Endodermal cell (in vitro differentiated cells): Measurements from ENCODE around the gene CDKL1. TPM values are rescaled to one million over a fixed set of nuclear protein-coding genes. Genes with fewer than 3 reads are reported as not detected.

Experiments used
- DNase-seq: peaks from one replicate; pipeline ENCODE4 v3.0.0-alpha.2; 2017
- H3K27ac ChIP-seq: 2 replicates; pipeline ENCODE4 v1.5.1; 2013; ENCODE audit warnings: mild to moderate bottlenecking, low read depth, low read length, moderate library complexity
- H3K27me3 ChIP-seq: 2 replicates; pipeline ENCODE4 v1.6.1; 2013; ENCODE audit warnings: mild to moderate bottlenecking, low read length, moderate library complexity; ENCODE audit not compliant: insufficient read depth, control insufficient read depth, poor library complexity, severe bottlenecking
- H3K36me3 ChIP-seq: 2 replicates; pipeline ENCODE4 v1.7.0; 2013; ENCODE audit warnings: mild to moderate bottlenecking, low read length, moderate library complexity; ENCODE audit not compliant: control insufficient read depth, insufficient read depth
- H3K4me1 ChIP-seq: one replicate; pipeline ENCODE4 v1.7.0; 2013; ENCODE audit warnings: low read length; ENCODE audit not compliant: control insufficient read depth, insufficient read depth
- H3K4me3 ChIP-seq: 2 replicates; pipeline ENCODE4 v1.5.1; 2013; ENCODE audit warnings: mild to moderate bottlenecking, low read length, moderate library complexity
- H3K9ac ChIP-seq: 2 replicates; pipeline ENCODE4 v1.6.1; 2013; ENCODE audit warnings: mild to moderate bottlenecking, low read length, moderate library complexity; ENCODE audit not compliant: poor library complexity, severe bottlenecking; ENCODE audit errors: extremely low read depth
- H3K9me3 ChIP-seq: 2 replicates; pipeline ENCODE4 v1.6.1; 2013; ENCODE audit warnings: mild to moderate bottlenecking, low read length, moderate library complexity; ENCODE audit not compliant: control insufficient read depth
- H3K27ac Mint-ChIP-seq: 2 replicates; pipeline ENCODE4 v1.8.0; 2020; ENCODE audit warnings: mixed read lengths
- H3K27me3 Mint-ChIP-seq: 2 replicates; pipeline ENCODE4 v1.8.0; 2021; ENCODE audit warnings: mild to moderate bottlenecking, mixed read lengths; ENCODE audit not compliant: insufficient read depth
- H3K36me3 Mint-ChIP-seq: 2 replicates; pipeline ENCODE4 v1.8.0; 2020; ENCODE audit warnings: low read depth, mixed read lengths
- H3K4me1 Mint-ChIP-seq: 2 replicates; pipeline ENCODE4 v1.8.0; 2020; ENCODE audit warnings: mixed read lengths
- H3K4me3 Mint-ChIP-seq: 2 replicates; pipeline ENCODE4 v1.8.0; 2020; ENCODE audit warnings: mild to moderate bottlenecking, moderate library complexity, mixed read lengths
- H3K9me3 Mint-ChIP-seq: 2 replicates; pipeline ENCODE4 v1.8.0; 2020; ENCODE audit warnings: mild to moderate bottlenecking, mixed read lengths
- WGBS, 2 experiments: methylation state at CpG; one replicate each; pipeline versions ENCODE4 v1.1.5 to v1.1.7; 2013; ENCODE audit warnings: missing lambda C conversion rate in 2 of 2, mixed read lengths in 1 of 2; ENCODE audit not compliant: insufficient coverage in 1 of 2, insufficient read length in 1 of 2; 5-methylcytosine and 5-hydroxymethylcytosine counted together
- total RNA-seq, 2 donors: library from RNA; stranded (reverse); fragmentation: NEBNext Ultra II Directional in 1 of 2; extraction: Animal tissue kit (Norgen Biotek cat#: 25700) in 1 of 2; gene quantifications; 2 replicates in 1 of 2; 3 replicates in 1 of 2; pipeline ENCODE4 v1.2.1, GENCODE V29; 2021
- TF ChIP-seq, protein P1 (sequence below): fragments of 200-600 bp; sonication (generic); conservative IDR thresholded peaks from 2 replicates; pipeline ENCODE4 v1.5.0; 2021; ENCODE audit warnings: antibody characterized with exemption, mild to moderate bottlenecking

The CDKL1 gene
- total RNA-seq, 2 donors from 2014 or later = 1.5 to 2.6 TPM

DNA sequence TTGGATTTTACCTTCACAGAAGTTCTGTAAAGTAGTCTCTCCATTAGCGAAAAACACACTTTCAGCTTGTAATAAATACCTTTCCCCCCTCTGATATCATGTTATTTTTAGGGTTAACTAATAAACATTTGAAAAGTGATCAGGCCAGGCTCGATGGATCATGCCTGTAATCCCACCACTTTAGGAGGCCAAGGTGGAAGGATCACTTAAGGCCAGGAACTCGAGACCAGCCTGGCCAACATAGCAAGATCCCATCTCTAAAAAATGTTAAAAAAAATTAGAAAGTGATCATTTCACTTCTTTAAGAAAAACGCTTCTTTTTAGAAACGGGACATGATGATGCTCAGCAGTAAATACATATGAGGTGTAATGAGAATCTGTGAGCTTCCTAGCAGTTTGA is 2.0 kb downstream of the CDKL1 start:
- Histone ChIP-seq H3K4me3 (no peak overlapping the region), H3K27me3 (peaks cover 14% of the 10 kb centered on the region), H3K4me1 (no peaks in the 10 kb centered on the region), H3K27ac (no peak overlapping the region), H3K9me3 (no peaks in the 10 kb centered on the region), H3K9ac (no peak overlapping the region), H3K36me3 (no peaks in the 10 kb centered on the region)
- no peak overlapping the region for H3K4me3 Mint-ChIP-seq
- TF ChIP-seq, protein P1, sequence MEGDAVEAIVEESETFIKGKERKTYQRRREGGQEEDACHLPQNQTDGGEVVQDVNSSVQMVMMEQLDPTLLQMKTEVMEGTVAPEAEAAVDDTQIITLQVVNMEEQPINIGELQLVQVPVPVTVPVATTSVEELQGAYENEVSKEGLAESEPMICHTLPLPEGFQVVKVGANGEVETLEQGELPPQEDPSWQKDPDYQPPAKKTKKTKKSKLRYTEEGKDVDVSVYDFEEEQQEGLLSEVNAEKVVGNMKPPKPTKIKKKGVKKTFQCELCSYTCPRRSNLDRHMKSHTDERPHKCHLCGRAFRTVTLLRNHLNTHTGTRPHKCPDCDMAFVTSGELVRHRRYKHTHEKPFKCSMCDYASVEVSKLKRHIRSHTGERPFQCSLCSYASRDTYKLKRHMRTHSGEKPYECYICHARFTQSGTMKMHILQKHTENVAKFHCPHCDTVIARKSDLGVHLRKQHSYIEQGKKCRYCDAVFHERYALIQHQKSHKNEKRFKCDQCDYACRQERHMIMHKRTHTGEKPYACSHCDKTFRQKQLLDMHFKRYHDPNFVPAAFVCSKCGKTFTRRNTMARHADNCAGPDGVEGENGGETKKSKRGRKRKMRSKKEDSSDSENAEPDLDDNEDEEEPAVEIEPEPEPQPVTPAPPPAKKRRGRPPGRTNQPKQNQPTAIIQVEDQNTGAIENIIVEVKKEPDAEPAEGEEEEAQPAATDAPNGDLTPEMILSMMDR = no peak
- 95 to 97% methylated on average over 4 to 5 of the region's 5 CpGs for WGBS, 2 experiments
- H3K9me3 Mint-ChIP-seq = no peaks in the 10 kb centered on the region
- H3K4me1 Mint-ChIP-seq = peaks cover 12% of the 10 kb centered on the region
- peaks cover 40% of the 10 kb centered on the region for H3K27me3 Mint-ChIP-seq
- no peaks in the 10 kb centered on the region for H3K36me3 Mint-ChIP-seq
- H3K27ac Mint-ChIP-seq = no peak overlapping the region
- DNase-seq = no peak

DNA sequence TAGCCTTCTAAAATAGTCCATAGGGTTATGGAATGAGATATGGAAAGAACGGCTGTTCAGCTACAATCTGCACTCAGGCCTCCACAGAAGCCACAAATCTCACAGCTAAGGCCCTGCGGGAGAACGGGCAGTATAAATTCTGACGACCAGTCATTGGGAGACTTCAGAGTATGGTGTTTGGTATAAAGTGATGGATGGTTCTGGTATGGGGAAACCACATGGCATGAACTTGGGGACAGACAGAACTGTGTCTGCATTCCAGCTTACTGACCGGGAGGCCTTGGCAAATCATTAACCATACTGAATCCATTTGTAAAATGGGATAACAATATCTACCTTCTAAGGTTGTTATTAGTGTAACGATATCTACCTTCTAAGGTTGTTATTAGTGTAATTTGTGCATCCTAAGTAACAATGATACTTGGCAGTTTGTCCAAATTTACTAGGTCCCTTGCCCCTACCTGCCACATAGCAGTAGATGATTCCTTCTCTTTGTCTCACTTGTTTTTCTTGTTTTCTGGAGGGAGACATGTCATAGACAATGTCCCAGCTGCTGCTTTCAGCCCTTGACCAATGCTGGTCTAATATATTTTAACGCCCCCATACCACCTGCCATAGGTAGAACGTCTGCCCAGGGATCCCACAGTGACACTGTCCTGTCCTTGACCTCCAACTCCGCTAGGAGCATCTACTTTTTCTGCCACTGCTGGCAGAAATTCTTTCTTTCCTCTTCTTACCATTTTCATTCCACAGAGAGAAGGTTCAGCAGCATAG is 6.8 kb downstream of the CDKL1 start:
- 92 to 95% methylated on average over 7 to 9 of the region's 9 CpGs for WGBS, 2 experiments
- H3K9me3 ChIP-seq = no peaks in the 10 kb centered on the region
- no peak overlapping the region for H3K4me3 ChIP-seq
- no peak overlapping the region for H3K27ac ChIP-seq
- H3K4me3 Mint-ChIP-seq = no peak overlapping the region
- H3K36me3 Mint-ChIP-seq = no peaks in the 10 kb centered on the region
- TF ChIP-seq, protein P1 = no peak
- no peak overlapping the region for H3K27ac Mint-ChIP-seq
- no peaks in the 10 kb centered on the region for H3K9me3 Mint-ChIP-seq
- peaks cover 6% of the 10 kb centered on the region for H3K4me1 Mint-ChIP-seq
- H3K27me3 Mint-ChIP-seq = peaks cover 14% of the 10 kb centered on the region
- no peak for DNase-seq
- H3K36me3 ChIP-seq = no peaks in the 10 kb centered on the region
- no peaks in the 10 kb centered on the region for H3K27me3 ChIP-seq
- H3K4me1 ChIP-seq = no peaks in the 10 kb centered on the region
- H3K9ac ChIP-seq = no peak overlapping the region

- Mint-ChIP-seq H3K27me3 (peaks cover 5% of the 10 kb centered on the region), H3K4me3 (no peak overlapping the region), H3K9me3 (no peaks in the 10 kb centered on the region), H3K27ac (no peak overlapping the region), H3K36me3 (no peaks in the 10 kb centered on the region), H3K4me1 (peaks cover 13% of the 10 kb centered on the region)
- H3K9me3 ChIP-seq = no peaks in the 10 kb centered on the region
- TF ChIP-seq, protein P1 = peak; percentile 50
- H3K9ac ChIP-seq = no peak overlapping the region
- H3K4me3 ChIP-seq = no peak overlapping the region
- 59 to 73% methylated on average over 8 to 9 of the region's 9 CpGs for WGBS, 2 experiments
- H3K27me3 ChIP-seq = no peaks in the 10 kb centered on the region
- H3K36me3 ChIP-seq = no peaks in the 10 kb centered on the region
- H3K27ac ChIP-seq = no peak overlapping the region
- DNase-seq = peak; percentile 81
- no peaks in the 10 kb centered on the region for H3K4me1 ChIP-seq
These were observed 8.3 kb downstream of the CDKL1 start for GRCh38 chr14:50388256-50388931.
